ENCODE data around the gene COL23A1.
"Not testable (repeated sequence)": the region's sequence is repeated elsewhere in the genome, so short reads cannot be mapped to it uniquely, and the experiment has no call there.

COL23A1 gene

GRCh38 chr5:178206166-178207101, 383.8 kb downstream of the COL23A1 start:
- no peak for DNase-seq (ENCODE audit: low read depth)

GRCh38 chr5:178205749-178206047, 384.5 kb downstream of the COL23A1 start:
- no peak for DNase-seq (ENCODE audit: low read depth)

GRCh38 chr5:178204935-178205748, 385.1 kb downstream of the COL23A1 start:
- peak; percentile 48 for DNase-seq (ENCODE audit: low read depth)

DNA sequence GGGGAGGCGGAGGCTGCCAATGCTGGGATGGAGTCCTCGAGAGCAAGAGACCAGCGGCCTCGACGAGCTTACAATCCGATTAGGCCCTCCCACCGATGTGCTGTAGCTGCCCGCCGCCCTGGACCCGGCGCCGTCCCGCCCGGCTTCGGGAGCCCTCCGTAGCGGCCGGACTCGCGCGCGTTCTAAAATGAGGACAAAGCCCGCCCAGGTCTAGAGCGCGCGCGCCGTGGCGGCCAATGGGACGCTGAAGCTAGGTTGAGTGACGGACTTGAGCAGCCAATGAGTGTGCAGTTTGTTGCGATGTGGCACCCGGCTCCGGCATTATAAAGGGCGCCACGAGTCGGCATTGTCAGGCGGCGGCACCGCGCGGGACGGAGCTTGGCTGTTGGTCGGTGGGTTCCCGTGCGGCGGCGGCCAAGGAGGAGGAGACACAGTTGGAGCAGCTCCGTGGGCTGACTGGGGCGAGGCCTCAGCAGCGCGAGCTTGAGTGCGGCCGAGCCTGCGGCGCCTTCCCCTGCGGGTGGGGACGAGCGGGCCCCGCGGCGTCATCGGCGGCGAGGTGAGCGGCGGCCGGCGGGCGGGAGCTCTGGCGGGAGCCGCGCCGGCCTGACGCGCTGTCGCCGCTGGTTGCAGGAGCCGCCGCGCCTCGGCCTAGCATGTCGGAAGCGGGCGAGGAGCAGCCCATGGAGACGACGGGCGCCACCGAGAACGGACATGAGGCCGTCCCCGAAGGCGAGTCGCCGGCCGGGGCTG, 385.8 kb downstream of the COL23A1 start, which contains the start of gene HNRNPAB:
TSS of gene HNRNPAB (plus strand) at position 352 of the 753 bp plus-strand sequence. CDS start at position 657, 305 bp downstream.
- DNase-seq (ENCODE audit: low read depth), result peak; percentile 94

- no peak for DNase-seq (ENCODE audit: low read depth)
Observed at GRCh38 chr5:178203670-178204181, 386.5 kb downstream of the COL23A1 start.

GRCh38 chr5:178202541-178202940, 387.7 kb downstream of the COL23A1 start:
- DNase-seq (ENCODE audit: low read depth), result no peak

DNA sequence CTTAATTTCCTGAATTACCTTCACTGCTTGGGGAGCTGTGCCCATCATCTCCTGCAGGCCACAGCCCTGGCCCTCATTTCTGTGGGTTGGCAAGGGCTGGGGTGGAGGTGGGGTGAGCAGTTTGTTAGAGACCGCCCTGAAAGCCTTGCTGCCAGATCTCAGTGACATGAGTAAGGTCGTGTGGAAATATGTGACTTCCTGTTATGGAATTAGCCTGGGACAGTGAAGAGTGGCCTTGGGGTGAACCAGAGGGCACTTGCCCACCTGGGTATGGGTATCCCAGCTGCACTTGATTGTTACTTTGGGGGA, 388.3 kb downstream of the COL23A1 start:
- DNase-seq (ENCODE audit: low read depth), result no peak

- no peak for DNase-seq (ENCODE audit: low read depth)
Observed at GRCh38 chr5:178201221-178201926, 388.8 kb downstream of the COL23A1 start.

DNA sequence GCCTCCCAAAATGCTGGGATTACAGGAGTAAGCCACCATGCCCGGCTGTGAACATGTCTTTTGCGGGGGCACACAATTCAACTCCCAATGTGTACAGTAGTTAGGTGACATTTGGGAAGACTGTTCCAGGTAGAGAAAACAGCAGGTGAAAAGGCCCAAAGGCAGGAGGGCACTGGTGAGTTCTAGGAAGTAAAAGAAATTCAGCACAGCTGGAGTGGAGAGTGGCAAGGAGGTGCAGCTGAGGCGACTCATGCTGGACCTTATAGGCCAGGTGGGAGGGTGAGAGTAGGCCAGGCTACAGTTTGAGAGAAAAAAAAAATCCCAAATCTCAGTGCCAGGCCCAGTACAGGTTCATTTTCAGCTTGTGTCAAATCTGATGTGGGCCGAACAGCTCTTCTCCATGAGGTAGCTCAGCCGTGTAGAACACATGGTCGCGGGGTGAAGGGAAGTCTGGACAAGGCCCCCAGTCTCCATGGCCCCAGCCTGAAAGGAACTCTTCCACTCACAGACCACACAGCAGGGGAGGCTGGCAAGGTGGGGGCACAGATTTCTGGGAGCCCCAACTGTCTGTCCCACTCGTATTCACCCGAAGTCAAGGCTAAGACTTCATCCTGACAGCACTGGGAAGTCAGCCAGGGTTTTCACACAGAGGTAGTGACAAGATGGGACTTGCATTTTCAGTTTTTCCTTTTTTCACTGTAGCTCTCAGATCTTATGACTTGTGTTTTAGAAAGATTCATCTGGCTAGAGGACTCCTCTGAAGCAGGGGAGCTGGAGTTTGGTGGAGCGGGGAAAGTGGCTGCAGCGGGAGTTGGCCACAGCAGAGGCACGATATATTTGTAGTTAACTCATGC, 390.4 kb downstream of the COL23A1 start:
- DNase-seq (ENCODE audit: low read depth), result no peak

DNA sequence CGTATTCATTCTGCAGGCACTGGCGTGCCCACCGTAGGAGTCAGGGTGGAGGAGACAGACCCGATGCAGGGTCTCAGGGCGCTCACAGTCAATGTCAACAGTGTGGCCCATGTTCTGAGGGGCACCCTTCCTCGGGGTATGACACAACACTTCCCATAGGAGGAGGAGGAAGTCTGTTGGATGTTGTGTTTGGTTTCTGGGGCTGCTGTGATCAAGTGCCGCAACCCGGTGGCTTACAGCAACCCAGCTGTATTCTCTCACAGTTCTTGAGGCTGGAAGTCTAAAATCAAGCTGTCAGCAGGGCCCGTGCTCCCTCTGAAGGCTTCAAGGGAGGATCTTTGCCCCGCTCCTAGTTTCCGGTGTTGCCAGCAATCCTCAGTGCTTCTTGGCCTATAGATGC, 391.5 kb downstream of the COL23A1 start:
- DNase-seq (ENCODE audit: low read depth), result no peak

GRCh38 chr5:178198151-178198550, 392.0 kb downstream of the COL23A1 start:
- DNase-seq (ENCODE audit: low read depth), result not testable (repeated sequence)

DNA sequence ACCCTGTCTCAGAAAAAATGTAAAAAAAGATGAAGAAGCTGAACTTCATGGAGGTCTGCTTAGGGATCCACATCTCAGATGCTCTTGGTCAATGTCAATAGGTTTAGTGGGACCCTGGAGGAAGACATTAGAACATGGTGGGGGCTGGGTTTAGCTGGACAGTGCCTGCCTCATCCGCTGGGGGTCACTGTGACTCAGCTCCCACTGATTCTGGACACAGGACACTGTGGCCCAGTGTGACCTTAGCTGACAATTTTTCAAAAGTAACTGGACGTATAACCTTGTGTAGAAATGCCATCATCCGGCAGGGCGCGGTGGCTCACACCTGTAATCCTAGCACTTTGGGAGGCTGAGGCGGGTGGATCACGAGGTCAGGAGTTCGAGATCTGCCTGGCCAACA, 393.2 kb downstream of the COL23A1 start:
- no peak for DNase-seq (ENCODE audit: low read depth)

DNA sequence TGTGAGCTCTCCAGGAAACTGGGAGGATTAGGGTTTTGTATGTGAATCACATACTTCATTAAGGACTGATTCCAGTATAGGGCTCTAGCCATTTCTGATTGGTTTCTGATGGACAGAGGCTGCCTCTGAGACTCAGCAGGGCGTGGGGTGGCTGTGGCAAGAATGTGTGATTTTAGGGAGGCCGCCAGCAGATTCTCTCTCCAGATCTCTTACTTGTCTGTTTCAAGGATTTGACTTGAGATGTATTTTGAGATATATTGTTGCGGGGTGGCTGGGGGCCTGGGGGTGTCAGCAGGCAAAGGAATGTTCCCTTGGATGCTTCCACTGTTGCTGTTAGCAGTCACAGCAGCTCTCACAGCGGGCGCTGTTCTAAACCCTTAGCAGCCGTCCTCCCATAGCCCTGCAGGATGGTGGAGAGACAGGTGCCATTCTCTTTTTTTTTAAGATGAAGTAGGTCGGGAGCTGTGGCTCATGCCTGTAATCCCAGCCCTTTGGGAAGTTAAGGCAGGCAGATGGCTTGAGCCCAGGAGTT, 393.8 kb downstream of the COL23A1 start:
- no peak for DNase-seq (ENCODE audit: low read depth)

DNA sequence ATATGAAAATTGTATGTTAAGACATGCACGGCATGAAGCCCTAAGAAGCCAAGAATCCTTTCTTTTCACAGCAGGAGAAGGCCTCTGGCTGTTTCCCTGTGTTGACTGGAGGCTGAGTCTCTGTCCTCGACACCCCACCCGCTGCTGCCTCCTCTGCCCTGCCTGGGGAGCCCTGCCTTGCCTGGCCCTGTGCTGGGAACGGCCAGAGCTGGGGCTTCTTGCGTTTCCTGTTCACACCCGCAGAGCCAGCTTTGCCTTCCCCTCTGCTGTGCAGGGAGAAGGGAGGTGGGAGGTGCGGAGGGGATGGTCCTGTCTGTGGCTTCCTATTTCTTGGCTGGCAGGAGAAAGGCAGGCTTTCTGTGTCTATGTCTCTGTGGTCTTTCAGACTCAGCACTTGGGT, 396.2 kb downstream of the COL23A1 start:
- no peak for DNase-seq (ENCODE audit: low read depth)

DNA sequence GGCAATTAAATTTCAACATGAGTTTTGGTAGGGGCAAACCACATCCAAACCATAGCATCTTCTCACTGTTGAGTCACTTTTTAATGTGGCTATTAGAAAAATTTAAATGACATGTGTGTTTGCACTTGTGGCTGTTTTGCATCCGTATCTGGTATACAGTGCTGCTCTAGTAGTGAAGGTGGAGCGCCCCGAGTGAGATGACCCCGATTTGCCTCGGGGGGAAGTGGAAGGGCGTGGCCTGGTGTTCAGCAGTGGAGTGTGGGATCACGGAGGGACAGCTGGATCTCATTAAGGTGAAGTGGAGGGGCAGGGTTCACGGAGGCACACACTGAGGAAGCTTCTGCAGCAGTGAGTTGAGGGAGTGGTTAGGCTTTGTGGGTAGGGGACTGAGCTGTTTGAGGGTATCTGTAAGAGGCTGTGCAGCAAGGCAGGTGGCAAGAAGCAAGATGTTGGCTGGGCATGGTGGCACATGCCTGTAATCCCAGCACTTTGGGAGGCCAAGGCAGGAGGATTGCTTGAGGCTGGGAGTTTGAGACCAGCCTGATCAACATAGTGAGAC, 396.9 kb downstream of the COL23A1 start:
- DNase-seq (ENCODE audit: low read depth), result no peak

GRCh38 chr5:178192787-178193186, 397.4 kb downstream of the COL23A1 start:
- no peak for DNase-seq (ENCODE audit: low read depth)

- DNase-seq (ENCODE audit: low read depth), result no peak
Observed at GRCh38 chr5:178192244-178192643, 397.9 kb downstream of the COL23A1 start.

DNA sequence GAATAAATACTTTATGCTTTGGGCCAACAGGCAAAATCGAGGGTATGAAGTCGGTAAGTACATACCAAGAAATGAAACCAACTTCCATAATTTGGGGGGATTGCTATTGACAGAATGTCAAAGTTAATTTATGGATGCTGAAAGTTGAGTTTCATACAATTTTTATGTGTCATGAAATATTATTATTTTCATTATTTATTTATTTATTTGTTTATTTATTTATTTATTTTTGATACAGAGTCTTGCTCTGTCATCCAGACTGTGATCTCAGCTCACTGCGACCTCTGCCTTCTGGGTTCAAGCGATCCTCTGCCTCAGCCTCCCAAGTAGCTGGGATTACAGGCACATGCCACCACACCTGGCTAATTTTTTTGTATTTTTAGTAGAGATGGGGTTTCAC, 398.5 kb downstream of the COL23A1 start:
- no peak for DNase-seq (ENCODE audit: low read depth)

DNA sequence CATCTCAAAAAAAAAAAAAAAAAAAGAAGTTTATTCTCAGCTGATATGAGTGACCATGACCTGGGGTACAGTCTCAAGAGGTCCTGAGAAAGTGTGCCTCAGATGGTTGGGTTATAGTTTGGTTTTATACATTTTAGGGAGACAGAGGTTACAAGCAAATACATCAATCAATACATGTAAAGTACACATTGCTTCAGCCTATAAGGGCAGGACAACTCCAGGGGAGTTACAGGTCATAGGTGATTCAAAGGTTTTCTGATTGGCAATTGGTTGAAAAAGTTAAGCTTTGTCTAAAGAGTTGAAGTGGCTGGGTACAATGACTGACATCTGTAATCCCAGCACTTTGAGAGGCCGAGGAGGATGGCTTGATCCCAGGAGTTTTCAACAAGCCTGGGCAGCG, 400.8 kb downstream of the COL23A1 start:
- no peak for DNase-seq (ENCODE audit: low read depth)
